C4-2B (cell line): ENCODE results near the gene A4GALT.

Experiments
- ZFX ChIP-seq: fragments of 450-650 bp; IDR thresholded peaks from 2 replicates; pipeline ENCODE4 v1.6.1; 2017
- TF ChIP-seq, protein P1 (sequence below): fragments of 450-650 bp; conservative IDR thresholded peaks from 2 replicates; pipeline ENCODE4 v1.5.1; 2017; ENCODE audit warnings: mild to moderate bottlenecking

DNA sequence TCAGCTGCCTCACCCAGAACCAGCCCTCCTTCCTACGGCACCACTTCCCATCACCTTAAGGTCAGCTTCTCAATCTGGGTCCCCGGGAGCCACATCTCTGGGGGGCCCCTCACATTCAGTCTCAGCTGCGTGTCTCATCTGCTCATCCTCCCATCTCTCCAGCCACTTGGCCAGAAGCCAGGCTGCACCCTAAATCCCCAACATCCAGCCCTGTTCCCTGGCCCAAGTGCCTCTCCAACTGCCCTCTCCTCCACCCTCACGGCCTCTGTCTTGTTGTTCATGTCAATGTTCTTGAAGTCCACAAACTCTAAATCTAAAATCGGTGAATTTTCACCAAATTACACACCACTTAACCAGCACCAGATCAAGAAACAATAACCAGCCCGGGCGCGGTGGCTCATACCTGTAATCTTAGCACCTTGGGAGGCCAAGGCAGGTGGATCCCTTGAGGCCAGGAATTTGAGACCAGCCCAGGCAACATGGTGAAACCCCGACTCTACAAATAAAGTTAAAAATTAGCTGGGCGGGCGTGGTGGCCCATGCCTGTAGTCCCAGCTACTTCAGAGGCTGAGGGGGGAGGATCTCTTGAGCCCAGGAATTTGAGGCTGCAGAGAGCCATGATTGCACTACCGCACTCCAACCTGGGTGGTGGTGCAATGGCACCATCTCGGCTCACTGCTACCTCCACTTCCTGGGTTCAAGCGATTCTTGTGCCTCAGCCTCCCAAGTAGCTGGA is 33.7 kb downstream of the A4GALT start:
- TF ChIP-seq, protein P1, sequence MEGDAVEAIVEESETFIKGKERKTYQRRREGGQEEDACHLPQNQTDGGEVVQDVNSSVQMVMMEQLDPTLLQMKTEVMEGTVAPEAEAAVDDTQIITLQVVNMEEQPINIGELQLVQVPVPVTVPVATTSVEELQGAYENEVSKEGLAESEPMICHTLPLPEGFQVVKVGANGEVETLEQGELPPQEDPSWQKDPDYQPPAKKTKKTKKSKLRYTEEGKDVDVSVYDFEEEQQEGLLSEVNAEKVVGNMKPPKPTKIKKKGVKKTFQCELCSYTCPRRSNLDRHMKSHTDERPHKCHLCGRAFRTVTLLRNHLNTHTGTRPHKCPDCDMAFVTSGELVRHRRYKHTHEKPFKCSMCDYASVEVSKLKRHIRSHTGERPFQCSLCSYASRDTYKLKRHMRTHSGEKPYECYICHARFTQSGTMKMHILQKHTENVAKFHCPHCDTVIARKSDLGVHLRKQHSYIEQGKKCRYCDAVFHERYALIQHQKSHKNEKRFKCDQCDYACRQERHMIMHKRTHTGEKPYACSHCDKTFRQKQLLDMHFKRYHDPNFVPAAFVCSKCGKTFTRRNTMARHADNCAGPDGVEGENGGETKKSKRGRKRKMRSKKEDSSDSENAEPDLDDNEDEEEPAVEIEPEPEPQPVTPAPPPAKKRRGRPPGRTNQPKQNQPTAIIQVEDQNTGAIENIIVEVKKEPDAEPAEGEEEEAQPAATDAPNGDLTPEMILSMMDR = no peak
- TF ChIP-seq ZFX = no peak
